ENCODE results near the gene SH3PXD2A. TPM values are rescaled to one million over a fixed set of nuclear protein-coding genes. Genes with fewer than 3 reads are reported as not detected.

The SH3PXD2A gene
- total RNA-seq, 1 experiment from 2014 or later, result 13.2 TPM

DNA sequence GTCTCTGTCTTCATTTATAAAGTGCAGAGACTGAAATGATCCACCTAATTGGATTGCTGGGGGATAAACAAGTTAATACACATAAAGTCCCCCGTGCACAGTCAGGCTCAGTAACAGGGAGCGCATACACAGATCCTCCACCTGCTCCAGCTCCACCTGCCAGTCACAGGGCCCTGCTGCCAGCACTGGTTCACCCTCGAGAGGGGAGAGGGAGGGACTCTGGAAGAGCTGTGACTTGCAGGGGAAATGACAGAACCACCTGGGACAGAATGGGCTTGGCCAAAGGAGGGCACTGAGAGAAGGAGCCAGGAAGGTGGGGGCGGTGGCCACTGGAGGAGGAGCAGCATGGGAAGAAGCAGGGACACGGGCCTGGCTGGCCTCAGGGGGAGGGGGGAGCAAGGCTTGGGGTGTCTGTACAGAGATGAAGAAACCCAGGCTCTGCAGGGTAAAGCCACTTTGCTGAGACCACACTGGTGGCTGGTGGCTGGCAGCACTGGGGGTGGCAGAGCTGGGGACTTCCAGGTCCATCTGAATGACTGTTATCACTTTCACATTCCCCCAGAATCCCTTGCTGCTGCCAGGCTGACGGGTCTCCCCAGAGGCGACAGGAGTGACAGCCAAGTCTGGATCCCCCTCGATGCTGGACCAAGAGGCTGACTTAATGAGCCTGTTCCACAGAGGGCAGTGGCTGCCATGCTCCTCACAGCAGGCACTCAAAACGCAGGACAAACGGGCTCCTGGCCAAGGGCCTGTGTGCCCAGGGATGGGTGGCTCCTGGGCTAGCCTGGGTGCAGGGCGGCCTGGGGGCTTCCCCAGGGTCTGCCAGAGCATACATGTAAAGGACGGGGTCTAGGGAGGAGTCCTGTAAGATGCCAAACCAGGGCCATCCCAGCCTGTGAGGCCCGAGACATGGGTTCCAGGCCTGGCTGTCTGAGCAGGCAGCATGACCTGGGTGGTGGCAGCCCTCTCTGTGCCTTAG, 151.1 kb downstream of the SH3PXD2A start:
- POLR2A ChIA-PET, result no interaction called here
- H3K9me3 Mint-ChIP-seq (ENCODE audit: unreplicated experiment), result no peaks in the 10 kb centered on the region

DNA sequence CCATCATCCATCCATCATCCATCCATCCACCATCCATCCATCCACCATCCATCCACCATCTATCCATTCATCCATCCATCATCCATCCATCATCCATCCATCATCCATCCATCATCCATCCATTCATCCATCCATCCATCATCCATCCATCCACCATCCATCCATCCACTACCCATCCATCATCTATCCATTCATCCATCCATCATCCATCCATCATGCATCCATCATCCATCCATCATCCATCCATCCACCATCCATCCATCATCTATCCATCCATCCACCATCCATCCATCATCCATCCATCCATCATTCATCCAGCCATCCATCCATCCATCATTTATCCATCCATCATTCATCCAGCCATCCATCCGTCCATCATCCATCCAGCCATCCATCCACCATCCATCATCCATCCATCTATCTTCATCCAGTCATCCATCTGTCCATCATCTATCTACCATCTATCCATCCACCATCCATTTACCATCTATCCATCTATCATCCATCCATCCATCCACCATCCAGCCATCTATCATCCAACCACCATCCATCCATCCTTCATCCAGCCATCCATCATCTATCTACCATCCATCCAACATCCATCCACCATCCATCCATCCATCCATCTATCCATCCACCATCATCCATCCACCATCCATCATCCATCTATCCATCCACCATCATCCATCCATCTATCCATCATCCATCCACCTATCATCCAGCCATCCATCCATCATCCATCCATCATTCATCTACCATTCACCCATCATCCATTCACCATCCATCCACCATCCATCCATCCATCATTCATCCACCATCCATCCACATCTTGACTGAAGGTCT, 153.8 kb downstream of the SH3PXD2A start:
- Mint-ChIP-seq H3K9me3 (ENCODE audit: unreplicated experiment) (no peaks in the 10 kb centered on the region), H3K4me1 (ENCODE audit: insufficient read depth, unreplicated experiment) (peaks cover 1% of the 10 kb centered on the region), H3K4me3 (ENCODE audit: unreplicated experiment) (no peak overlapping the region), H3K27ac (ENCODE audit: low read depth, unreplicated experiment) (no peak overlapping the region), H3K36me3 (ENCODE audit: insufficient read depth, unreplicated experiment) (peaks cover 1% of the 10 kb centered on the region), H3K27me3 (ENCODE audit: insufficient read depth, unreplicated experiment) (no peaks in the 10 kb centered on the region)
- TF ChIP-seq, protein P1, sequence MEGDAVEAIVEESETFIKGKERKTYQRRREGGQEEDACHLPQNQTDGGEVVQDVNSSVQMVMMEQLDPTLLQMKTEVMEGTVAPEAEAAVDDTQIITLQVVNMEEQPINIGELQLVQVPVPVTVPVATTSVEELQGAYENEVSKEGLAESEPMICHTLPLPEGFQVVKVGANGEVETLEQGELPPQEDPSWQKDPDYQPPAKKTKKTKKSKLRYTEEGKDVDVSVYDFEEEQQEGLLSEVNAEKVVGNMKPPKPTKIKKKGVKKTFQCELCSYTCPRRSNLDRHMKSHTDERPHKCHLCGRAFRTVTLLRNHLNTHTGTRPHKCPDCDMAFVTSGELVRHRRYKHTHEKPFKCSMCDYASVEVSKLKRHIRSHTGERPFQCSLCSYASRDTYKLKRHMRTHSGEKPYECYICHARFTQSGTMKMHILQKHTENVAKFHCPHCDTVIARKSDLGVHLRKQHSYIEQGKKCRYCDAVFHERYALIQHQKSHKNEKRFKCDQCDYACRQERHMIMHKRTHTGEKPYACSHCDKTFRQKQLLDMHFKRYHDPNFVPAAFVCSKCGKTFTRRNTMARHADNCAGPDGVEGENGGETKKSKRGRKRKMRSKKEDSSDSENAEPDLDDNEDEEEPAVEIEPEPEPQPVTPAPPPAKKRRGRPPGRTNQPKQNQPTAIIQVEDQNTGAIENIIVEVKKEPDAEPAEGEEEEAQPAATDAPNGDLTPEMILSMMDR (IDR thresholded peaks at IDR 0.05; ENCODE audit: unreplicated experiment), result no peak
- ChIA-PET POLR2A (no interaction called here), CTCF (interaction anchor here (0.6 to 2.4 kb wide), 3 partner anchors 12 to 167 kb away, joined by 3 to 19 read pairs (median 12); no protein-coding TSS in a partner anchor)
- DNase-seq (ENCODE audit: unreplicated experiment), result no peak
- intact Hi-C loops (cut with micrococcal nuclease), result no loop called here
- BruUV-seq (replicated peaks), result no TSS peak

More for the DNA sequence above, 151.1 kb downstream of the SH3PXD2A start:
- Mint-ChIP-seq H3K27ac (ENCODE audit: low read depth, unreplicated experiment) (no peak overlapping the region), H3K4me1 (ENCODE audit: insufficient read depth, unreplicated experiment) (peaks cover 2% of the 10 kb centered on the region), H3K36me3 (ENCODE audit: insufficient read depth, unreplicated experiment) (no peaks in the 10 kb centered on the region), H3K4me3 (ENCODE audit: unreplicated experiment) (no peak overlapping the region), H3K27me3 (ENCODE audit: insufficient read depth, unreplicated experiment) (no peaks in the 10 kb centered on the region)
- CTCF ChIA-PET, result interaction anchor here (0.7 to 2.4 kb wide), 5 partner anchors 7 to 218 kb away, joined by 3 to 19 read pairs (median 4); no protein-coding TSS in a partner anchor
- intact Hi-C loops (cut with micrococcal nuclease), result no loop called here
- TF ChIP-seq, protein P1 (IDR thresholded peaks at IDR 0.05; ENCODE audit: unreplicated experiment), result no peak
- no TSS peak for BruUV-seq (replicated peaks)
- no peak for DNase-seq (ENCODE audit: unreplicated experiment)

DNA sequence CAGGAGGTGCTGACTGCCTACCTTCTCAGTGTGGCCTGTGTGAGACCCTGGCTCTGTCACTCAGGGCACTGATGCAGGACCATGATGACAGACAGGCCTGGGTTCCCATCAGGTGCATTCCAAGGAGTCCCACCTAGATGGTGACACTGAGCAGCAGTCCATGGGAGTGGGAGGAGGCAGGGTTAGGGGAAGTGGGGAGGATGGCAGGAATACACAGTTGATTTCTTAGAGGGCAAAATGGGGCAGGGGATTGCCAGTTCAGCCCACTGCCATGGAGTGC, 155.0 kb downstream of the SH3PXD2A start:
- Mint-ChIP-seq H3K4me1 (ENCODE audit: insufficient read depth, unreplicated experiment) (peaks cover 6% of the 10 kb centered on the region), H3K4me3 (ENCODE audit: unreplicated experiment) (no peak overlapping the region), H3K36me3 (ENCODE audit: insufficient read depth, unreplicated experiment) (peaks cover 7% of the 10 kb centered on the region), H3K27ac (ENCODE audit: low read depth, unreplicated experiment) (no peak overlapping the region), H3K9me3 (ENCODE audit: unreplicated experiment) (no peaks in the 10 kb centered on the region), H3K27me3 (ENCODE audit: insufficient read depth, unreplicated experiment) (no peaks in the 10 kb centered on the region)
- intact Hi-C loops (cut with micrococcal nuclease), result no loop called here
- BruUV-seq (replicated peaks), result no TSS peak
- TF ChIP-seq, protein P1 (IDR thresholded peaks at IDR 0.05; ENCODE audit: unreplicated experiment), result no peak
- ChIA-PET CTCF (interaction anchor here (1.0 kb wide), 1 partner anchor 14 kb away, joined by 4 read pairs; no protein-coding TSS in a partner anchor), POLR2A (interaction anchor here (0.7 kb wide), 1 partner anchor 9 kb away, joined by 4 read pairs; no protein-coding TSS in a partner anchor)
- DNase-seq (ENCODE audit: unreplicated experiment), result no peak

Measured in MCF 10A (cell line).